ENCODE data around the gene PITPNM3. TPM values are rescaled to one million over a fixed set of nuclear protein-coding genes. Genes with fewer than 3 reads are reported as not detected.

The PITPNM3 gene
- total and polyA plus RNA-seq, 2 of the 8 experiments (the other 6 are each of a cell fraction or from before 2014, with no cell fraction given): 1.7 to 3.1 TPM

GRCh38 chr17:6574687-6575595 is 18.6 kb upstream of the PITPNM3 start:
- Histone ChIP-seq H3K4me1 (replicated peaks in 1 of 4; ENCODE audit: control insufficient read depth in 3 of 4, insufficient read depth in 4 of 4, low read length in 3 of 4) (peaks cover 0 to 10% (median 4%) of the 10 kb centered on the region in 4 experiments; a peak in 4 of 7 replicates), H3K18ac (ENCODE audit: extremely low read depth, low read length) (no peak overlapping the region), H2BK12ac (ENCODE audit: low read depth, low read length) (no peak overlapping the region), H2BK5ac (ENCODE audit: low read depth, low read length) (no peak overlapping the region), H3K79me2 (ENCODE audit: control insufficient read depth in 1 of 2, insufficient read depth in 2 of 2, low read length in 2 of 2) (no peaks in the 10 kb centered on the region), H3K27me3 (replicated peaks in 1 of 4; ENCODE audit: control insufficient read depth in 3 of 4, extremely low read depth in 1 of 4, insufficient read depth in 3 of 4, low read length in 3 of 4) (no peaks in the 10 kb centered on the region), H2AK5ac (ENCODE audit: low read depth, low read length) (no peak overlapping the region), H3K23me2 (ENCODE audit: low read depth, low read length) (no peaks in the 10 kb centered on the region), H2BK15ac (ENCODE audit: low read length) (no peak overlapping the region), H3K23ac (ENCODE audit: insufficient read length) (no peak overlapping the region), H2BK120ac (replicated peaks; ENCODE audit: low read depth, low read length) (no peak overlapping the region), H3K4me3 (ENCODE audit: extremely low read depth in 1 of 4, insufficient read depth in 2 of 4, low read depth in 3 of 4, low read length in 4 of 4) (no peak overlapping the region), H3K9ac (replicated peaks in 1 of 4; ENCODE audit: extremely low read depth in 1 of 4, low read depth in 3 of 4, low read length in 3 of 4) (no peak overlapping the region; a peak in 1 of 7 replicates), H4K20me1 (replicated peaks in 1 of 2; ENCODE audit: control insufficient read depth in 1 of 2, insufficient read depth in 2 of 2, low read length in 2 of 2) (no peaks in the 10 kb centered on the region), H4K8ac (ENCODE audit: extremely low read depth, insufficient read depth, low read length) (no peak overlapping the region), H3K9me3 (ENCODE audit: insufficient read depth in 2 of 2, low read depth in 1 of 2, low read length in 1 of 2) (no peaks in the 10 kb centered on the region), H4K5ac (ENCODE audit: insufficient read length, low read depth, low read length) (no peak overlapping the region), H3K27ac (ENCODE audit: low read depth, low read length) (no peak overlapping the region), H3K14ac (ENCODE audit: insufficient read length) (no peak overlapping the region), H3K4me2 (ENCODE audit: insufficient read depth in 1 of 2, low read depth in 2 of 2, low read length in 2 of 2) (no peak overlapping the region), H3K36me3 (ENCODE audit: control insufficient read depth in 2 of 4, insufficient read depth in 4 of 4, low read length in 3 of 4) (peaks cover 0 to 9% (median 2%) of the 10 kb centered on the region in 4 experiments; a peak in 2 of 8 replicates), H2BK20ac (ENCODE audit: low read length) (no peak overlapping the region), H4K91ac (replicated peaks; ENCODE audit: insufficient read length, low read length) (no peak overlapping the region), H3K79me1 (ENCODE audit: low read depth, low read length) (no peaks in the 10 kb centered on the region; the same call in 1 of the 2 replicates), H3K56ac (replicated peaks; ENCODE audit: insufficient read length, low read depth, low read length) (no peak overlapping the region), H2AFZ (ENCODE audit: low read length) (no peak overlapping the region), H3K4ac (replicated peaks; ENCODE audit: insufficient read length, low read depth, low read length) (no peak overlapping the region)
- FAIRE-seq: no peak
- POLR2A ChIA-PET (ENCODE audit: partially characterized antibody): interaction anchor here (0.7 to 1.2 kb wide), 2 partner anchors 25 to 79 kb away, joined by 3 read pairs; no protein-coding TSS in a partner anchor
- WGBS, 2 experiments (ENCODE audit: extremely low coverage in 1 of 2, insufficient coverage in 1 of 2, insufficient read length in 1 of 2, insufficient replicate concordance in 2 of 2, low coverage in 1 of 2, low lambda C conversion rate in 2 of 2, missing lambda C conversion rate in 1 of 2): 86% methylated on average over 23 of the region's 23 CpGs; no CpG with 5 or more reads in 1 of the 2 experiments
- CTCF ChIA-PET (ENCODE audit: partially characterized antibody): interaction anchor here (0.9 to 1.4 kb wide), 3 partner anchors 22 to 77 kb away, joined by 3 read pairs; no protein-coding TSS in a partner anchor
- DNase-seq (ENCODE audit: low read depth in 1 of 2, low spot score in 2 of 2): peak in 1 of 2 experiments; percentile 52
- TF ChIP-seq USF2 (IDR thresholded peaks at IDR 0.05; ENCODE audit: low read length) (no peak), CTCF (IDR thresholded peaks at IDR 0.05; ENCODE audit: control extremely low read depth in 1 of 3, insufficient read depth in 1 of 3, low read depth in 1 of 3, low read length in 3 of 3) (peak in 2 of 3 experiments; percentile 2 to 31; a peak in 2 of 4 replicates), EP300 (IDR thresholded peaks at IDR 0.05; ENCODE audit: borderline replicate concordance in 1 of 2, low read depth in 2 of 2, low read length in 2 of 2) (no peak), SUZ12 (IDR thresholded peaks at IDR 0.05; ENCODE audit: low read length) (no peak), MAX (IDR thresholded peaks at IDR 0.05) (no peak), RBBP5 (IDR thresholded peaks at IDR 0.05; ENCODE audit: borderline replicate concordance, low read depth, low read length) (no peak)
